GOT3 (cell line): ENCODE measurements around the gene PAF1.

Experiments
- DNase-seq: peaks from one replicate; lab custom pipeline; 2025; ENCODE audit warnings: mixed read lengths; lab: John Stamatoyannopoulos, UW

The PAF1 gene

GRCh38 chr19:39416152-39417120, 25.5 kb upstream of the PAF1 start:
- DNase-seq = no peak

GRCh38 chr19:39415111-39416046, 24.5 kb upstream of the PAF1 start:
- no peak for DNase-seq

- DNase-seq = no peak
These were observed 23.2 kb upstream of the PAF1 start for GRCh38 chr19:39413911-39414608.

GRCh38 chr19:39413272-39413910, 22.5 kb upstream of the PAF1 start:
- no peak for DNase-seq

GRCh38 chr19:39412867-39413271, 22.0 kb upstream of the PAF1 start:
- DNase-seq = no peak

GRCh38 chr19:39412100-39412866, 21.4 kb upstream of the PAF1 start, which contains the start of gene PLEKHG2:
Gene PLEKHG2, plus strand, starts transcription at chr19:39412669. Its CDS starts 1,418 bp downstream, at chr19:39414087.
- peak; percentile 93 for DNase-seq

- peak; percentile 83 for DNase-seq
These were observed 20.9 kb upstream of the PAF1 start for GRCh38 chr19:39411832-39412099.

- DNase-seq = no peak
These were observed 20.4 kb upstream of the PAF1 start for GRCh38 chr19:39411081-39411831.

GRCh38 chr19:39410831-39411080, 19.9 kb upstream of the PAF1 start:
- DNase-seq = no peak

GRCh38 chr19:39410017-39410830, 19.3 kb upstream of the PAF1 start:
- no peak for DNase-seq

- DNase-seq = peak; percentile 24
These were observed 18.5 kb upstream of the PAF1 start for GRCh38 chr19:39409208-39410016.

GRCh38 chr19:39408392-39409207, 17.7 kb upstream of the PAF1 start:
- no peak for DNase-seq

GRCh38 chr19:39407660-39408391, 16.9 kb upstream of the PAF1 start:
- no peak for DNase-seq

GRCh38 chr19:39407410-39407659, 16.4 kb upstream of the PAF1 start:
- DNase-seq = no peak

- peak; percentile 79 for DNase-seq
These were observed 15.9 kb upstream of the PAF1 start, which contains the start of gene ZFP36 for GRCh38 chr19:39406656-39407409. Gene ZFP36, plus strand, starts transcription at chr19:39406847. Its CDS starts 58 bp downstream, at chr19:39406905.

GRCh38 chr19:39405958-39406655, 15.2 kb upstream of the PAF1 start:
- peak; percentile 51 for DNase-seq
